Tibial artery (tissue), 4 donors: ENCODE results near the gene LRRC46.

ENCODE experiments used
- DNase-seq, 2 donors: peaks; one replicate each; pipeline ENCODE4 v3.0.0-alpha.2; 2019
- H3K27ac ChIP-seq, 2 donors: fragments of 200-600 bp; sonication (generic) in 1 of 2; 1 replicate in 1 of 2; 2 replicates in 1 of 2; pipeline ENCODE4 v1.5.1; 2018 to 2019; ENCODE audit warnings: mild to moderate bottlenecking in 1 of 2
- H3K27me3 ChIP-seq, 2 donors: fragments of 200-600 bp; sonication (generic) in 1 of 2; one replicate each; pipeline versions ENCODE4 v1.5.1 to v1.6.0; 2016 to 2019
- H3K36me3 ChIP-seq, 3 donors: fragments of 200-600 bp; sonication (generic) in 2 of 3; one replicate each; pipeline ENCODE4 v1.5.1; 2016 to 2019; ENCODE audit warnings: mild to moderate bottlenecking in 2 of 3
- H3K4me1 ChIP-seq, 4 donors: fragments of 200-600 bp; sonication (generic) in 2 of 4; 1 replicate in 3 of 4; 2 replicates in 1 of 4; pipeline ENCODE4 v1.5.1; 2016 to 2019
- H3K4me3 ChIP-seq, 2 donors: fragments of 200-600 bp; sonication (generic) in 1 of 2; 1 replicate in 1 of 2; 2 replicates in 1 of 2; pipeline ENCODE4 v1.5.1; 2018 to 2019; ENCODE audit warnings: mild to moderate bottlenecking in 2 of 2
- H3K9me3 ChIP-seq, 3 donors: fragments of 200-600 bp; sonication (generic) in 1 of 3; one replicate each; pipeline ENCODE4 v1.5.1; 2016 to 2019
- CTCF ChIP-seq, 2 experiments: fragments of 200-600 bp in 1 of 2; fragments of 450-650 bp in 1 of 2; IDR thresholded peaks; one replicate each; pipeline ENCODE4 v1.5.1; 2017 to 2019; ENCODE audit warnings: antibody characterized with exemption in 2 of 2, mild to moderate bottlenecking in 1 of 2, moderate library complexity in 1 of 2
- intact Hi-C: fragments of 100-400 bp; cut with DNase I; formaldehyde crosslinking; loops from one replicate; pipeline ENCODE4 v1.15.0; 2023; ENCODE audit warnings: low total_unique reads

LRRC46 gene

GRCh38 chr17:47831003-47831933 lies at the start of gene LRRC46, which contains the start of gene MRPL10:
TSS of gene LRRC46 (plus strand) at chr17:47831670. CDS start at chr17:47831990, 320 bp downstream.
TSS of gene MRPL10 (minus strand) at chr17:47831541. CDS start at chr17:47831511, 30 bp downstream.
- TF ChIP-seq CTCF (IDR thresholded peaks at IDR 0.05), result no peak
- H3K4me1 ChIP-seq, result peaks cover 4 to 21% (median 16%) of the 10 kb centered on the region in 4 donors
- H3K4me3 ChIP-seq, result peak within 1 kb of the TSS; percentile 59 to 65
- DNase-seq, result peak; percentile 88 to 96
- intact Hi-C loops, result no loop called here
- peak within 1 kb of the TSS; percentile 69 to 77 for H3K27ac ChIP-seq
- H3K27me3 ChIP-seq, result no peaks in the 10 kb centered on the region
- H3K36me3 ChIP-seq, result peaks cover 27 to 39% (median 32%) of the 10 kb centered on the region in 3 donors
- H3K9me3 ChIP-seq, result no peaks in the 10 kb centered on the region

- no peak for TF ChIP-seq CTCF (IDR thresholded peaks at IDR 0.05)
- intact Hi-C loops, result no loop called here
- H3K4me1 ChIP-seq, result peaks cover 0 to 9% (median 7%) of the 10 kb centered on the region in 4 donors
- no peaks in the 10 kb centered on the region for H3K9me3 ChIP-seq
- DNase-seq, result no peak
- no peak overlapping the region for H3K27ac ChIP-seq
- peaks cover 0 to 45% of the 10 kb centered on the region in 2 donors for H3K27me3 ChIP-seq
- no peaks in the 10 kb centered on the region for H3K36me3 ChIP-seq
- no peak overlapping the region for H3K4me3 ChIP-seq
Measured at GRCh38 chr17:47785538-47786123, 45.8 kb upstream of the LRRC46 start.

GRCh38 chr17:47789611-47790561 lies 41.6 kb upstream of the LRRC46 start:
- peak overlapping the region in 1 of 2 donors; percentile 45 for H3K4me3 ChIP-seq
- H3K27me3 ChIP-seq, result peaks cover 0 to 73% of the 10 kb centered on the region in 2 donors
- no peak for DNase-seq
- no peak overlapping the region for H3K27ac ChIP-seq
- peaks cover 0 to 9% (median 7%) of the 10 kb centered on the region in 4 donors for H3K4me1 ChIP-seq
- intact Hi-C loops, result no loop called here
- peak; percentile 22 to 34 for TF ChIP-seq CTCF (IDR thresholded peaks at IDR 0.05)
- no peaks in the 10 kb centered on the region for H3K36me3 ChIP-seq
- H3K9me3 ChIP-seq, result no peaks in the 10 kb centered on the region

- no peak for TF ChIP-seq CTCF (IDR thresholded peaks at IDR 0.05)
- Histone ChIP-seq H3K4me1 (peaks cover 0 to 9% (median 7%) of the 10 kb centered on the region in 4 donors), H3K27me3 (peaks cover 0 to 69% of the 10 kb centered on the region in 2 donors), H3K27ac (no peak overlapping the region), H3K4me3 (no peak overlapping the region), H3K9me3 (no peaks in the 10 kb centered on the region), H3K36me3 (no peaks in the 10 kb centered on the region)
- DNase-seq, result no peak
- intact Hi-C loops, result no loop called here
Measured at GRCh38 chr17:47791025-47791424, 40.4 kb upstream of the LRRC46 start.

GRCh38 chr17:47792457-47792856 lies 39.0 kb upstream of the LRRC46 start:
- no peak for TF ChIP-seq CTCF (IDR thresholded peaks at IDR 0.05)
- no peak overlapping the region for H3K4me3 ChIP-seq
- no peaks in the 10 kb centered on the region for H3K9me3 ChIP-seq
- intact Hi-C loops, result no loop called here
- no peaks in the 10 kb centered on the region for H3K36me3 ChIP-seq
- no peak overlapping the region for H3K27ac ChIP-seq
- peaks cover 0 to 9% (median 7%) of the 10 kb centered on the region in 4 donors for H3K4me1 ChIP-seq
- H3K27me3 ChIP-seq, result peaks cover 0 to 75% of the 10 kb centered on the region in 2 donors
- DNase-seq, result no peak
